NOMO-1 treated with dmso at 0.1 percent for 144 hours (cell line): ENCODE data around the gene FAM171A2.
A peak's percentile ranks its signal among the peaks of the same experiment; 100 is the strongest.
"Not testable (repeated sequence)": the region's sequence is repeated elsewhere in the genome, so short reads cannot be mapped to it uniquely, and the experiment has no call there.

ENCODE experiments used
- DNase-seq: peaks from one replicate; lab custom pipeline; 2025; ENCODE audit not compliant: unreplicated experiment; lab: John Stamatoyannopoulos, UW

The FAM171A2 gene

DNA sequence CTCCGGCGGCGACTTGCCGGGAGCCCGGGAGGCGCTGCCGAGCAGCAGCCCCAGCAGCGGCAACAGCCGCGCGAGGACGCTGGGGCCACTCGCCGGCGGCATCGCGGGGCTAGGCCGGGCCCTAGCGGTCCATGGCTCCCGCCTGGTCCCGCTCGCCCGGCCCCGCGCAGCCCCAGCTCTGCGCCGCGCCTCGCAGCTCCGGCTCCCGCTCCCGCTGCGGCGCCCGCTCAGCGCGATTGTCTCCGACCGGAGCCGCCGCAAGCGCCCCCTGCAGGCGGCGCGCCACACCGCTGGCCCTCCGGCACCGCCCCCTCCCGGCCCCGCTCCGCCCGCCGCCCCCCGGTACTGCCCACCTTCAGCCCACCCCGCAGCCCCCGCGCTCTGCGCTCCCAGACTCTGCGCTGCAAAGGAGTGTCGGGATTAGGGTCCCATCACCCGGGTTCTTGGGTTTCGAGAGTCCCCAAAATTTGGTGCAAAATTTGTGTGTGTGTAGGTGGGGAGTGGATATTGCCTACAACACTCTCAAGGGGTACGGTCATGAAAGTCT lies at the start of gene FAM171A2:
TSS of gene FAM171A2 (minus strand) at position 241 of the 547 bp plus-strand sequence. CDS start at position 102, 139 bp downstream.
- peak; percentile 26 for DNase-seq

DNA sequence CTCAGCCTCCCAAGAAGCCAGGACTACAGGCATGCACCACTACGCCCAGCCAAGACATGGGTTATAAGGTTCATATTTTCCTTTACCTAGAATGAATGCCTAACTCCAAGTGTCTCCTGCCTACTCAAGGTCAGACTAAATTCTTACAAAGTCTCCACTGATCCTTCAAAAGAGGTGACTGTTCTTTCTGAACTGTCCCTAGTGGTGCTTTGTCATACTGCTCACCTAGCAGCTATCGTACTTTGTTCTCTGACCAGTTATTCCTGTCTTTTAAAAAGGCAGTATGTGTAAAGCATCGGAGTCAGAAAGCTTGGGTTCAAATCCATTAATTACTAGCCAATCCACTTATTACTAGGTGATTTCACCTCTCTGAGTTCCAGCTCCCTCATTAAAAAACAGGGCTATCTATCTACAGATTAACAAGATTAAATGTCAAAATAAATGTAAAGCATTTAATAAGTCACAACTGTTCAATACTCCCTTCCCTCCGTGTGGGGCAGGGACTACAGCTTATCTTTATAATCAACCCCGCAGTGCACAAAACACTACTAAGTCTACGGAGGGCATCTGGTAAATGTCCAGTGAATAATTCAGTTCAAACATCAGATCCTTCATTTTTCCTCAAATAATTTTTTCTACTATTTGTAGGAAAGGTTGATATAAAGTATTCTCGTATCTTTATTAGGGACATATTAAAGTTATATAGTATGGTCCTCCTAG lies 45.8 kb upstream of the FAM171A2 start:
- no peak for DNase-seq

DNA sequence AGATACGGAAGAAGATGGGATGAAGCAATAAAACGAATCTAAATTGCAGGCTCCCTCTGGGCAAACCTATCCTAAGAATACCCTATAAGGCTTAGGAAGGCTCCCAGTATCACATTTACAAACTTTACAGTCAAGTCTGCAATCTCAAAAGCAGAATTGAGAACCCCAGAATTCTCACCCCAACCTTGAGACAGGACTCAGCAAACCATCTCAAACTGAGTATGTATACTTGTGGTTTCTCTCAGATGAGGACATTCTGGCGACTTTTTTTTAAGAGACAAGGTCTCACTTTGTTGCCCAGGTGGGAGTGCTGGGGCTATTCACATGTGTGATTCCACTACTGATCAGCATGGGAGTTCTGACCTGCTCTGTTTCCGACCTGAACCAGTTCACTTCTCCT lies 45.1 kb upstream of the FAM171A2 start:
- DNase-seq, result no peak

DNA sequence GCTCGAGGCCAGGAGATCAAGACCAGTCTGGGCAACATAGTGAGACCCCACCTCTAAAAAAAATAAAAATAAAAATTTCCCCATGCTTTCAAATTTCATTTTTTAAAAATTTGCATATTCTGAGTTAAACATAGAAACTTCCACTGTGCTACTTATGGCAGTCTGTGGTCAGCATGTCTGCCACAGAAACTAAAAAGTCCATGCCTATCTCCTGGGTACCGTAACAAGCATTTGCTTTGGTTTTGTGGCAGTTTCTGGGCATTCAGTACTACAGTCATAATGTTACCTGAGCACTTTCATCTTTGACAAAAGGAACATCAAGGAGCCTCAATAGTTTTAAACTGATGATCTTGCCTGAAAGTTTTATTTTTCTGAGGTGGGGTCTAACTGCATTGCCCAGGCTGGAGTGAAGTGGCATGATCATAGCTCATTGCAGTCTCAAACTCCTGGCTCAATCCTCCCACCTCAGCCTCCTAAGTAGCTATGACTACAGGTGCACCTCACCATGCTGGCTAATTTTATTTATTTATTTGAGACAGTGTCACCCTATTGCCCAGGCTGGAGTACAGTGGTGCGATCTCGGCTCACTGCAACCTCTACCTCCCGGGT lies 39.0 kb upstream of the FAM171A2 start:
- no peak for DNase-seq

DNA sequence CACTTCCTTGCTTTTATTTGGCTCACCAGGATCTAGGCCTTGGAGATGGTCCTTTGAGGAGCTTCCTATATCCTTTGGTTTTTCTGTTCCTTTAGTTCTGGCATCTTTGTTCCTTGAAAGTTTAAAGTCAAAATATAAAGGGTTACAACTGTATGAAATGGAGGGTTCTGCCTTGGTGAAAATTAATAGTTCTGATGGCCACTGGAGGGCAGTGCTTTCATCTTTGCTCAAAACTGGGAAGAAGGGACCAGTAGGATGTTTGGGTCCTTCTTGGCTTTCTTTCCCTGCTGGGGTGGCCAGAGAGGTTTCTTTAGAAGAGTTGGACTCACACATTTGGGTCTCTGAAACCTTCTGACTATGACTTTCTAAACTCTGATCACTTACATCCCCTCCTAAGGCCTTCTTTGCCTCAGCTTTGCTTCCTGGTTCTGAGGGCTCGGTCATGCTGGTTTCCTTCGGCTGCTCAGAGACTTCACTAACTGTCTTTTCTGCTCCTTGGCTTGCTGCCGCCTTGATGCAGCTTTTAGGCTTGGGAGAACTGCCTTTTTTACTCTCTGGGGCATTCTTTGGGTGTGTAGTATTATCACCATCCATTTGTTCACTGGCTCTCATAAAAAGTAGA lies 36.7 kb upstream of the FAM171A2 start:
- no peak for DNase-seq

DNA sequence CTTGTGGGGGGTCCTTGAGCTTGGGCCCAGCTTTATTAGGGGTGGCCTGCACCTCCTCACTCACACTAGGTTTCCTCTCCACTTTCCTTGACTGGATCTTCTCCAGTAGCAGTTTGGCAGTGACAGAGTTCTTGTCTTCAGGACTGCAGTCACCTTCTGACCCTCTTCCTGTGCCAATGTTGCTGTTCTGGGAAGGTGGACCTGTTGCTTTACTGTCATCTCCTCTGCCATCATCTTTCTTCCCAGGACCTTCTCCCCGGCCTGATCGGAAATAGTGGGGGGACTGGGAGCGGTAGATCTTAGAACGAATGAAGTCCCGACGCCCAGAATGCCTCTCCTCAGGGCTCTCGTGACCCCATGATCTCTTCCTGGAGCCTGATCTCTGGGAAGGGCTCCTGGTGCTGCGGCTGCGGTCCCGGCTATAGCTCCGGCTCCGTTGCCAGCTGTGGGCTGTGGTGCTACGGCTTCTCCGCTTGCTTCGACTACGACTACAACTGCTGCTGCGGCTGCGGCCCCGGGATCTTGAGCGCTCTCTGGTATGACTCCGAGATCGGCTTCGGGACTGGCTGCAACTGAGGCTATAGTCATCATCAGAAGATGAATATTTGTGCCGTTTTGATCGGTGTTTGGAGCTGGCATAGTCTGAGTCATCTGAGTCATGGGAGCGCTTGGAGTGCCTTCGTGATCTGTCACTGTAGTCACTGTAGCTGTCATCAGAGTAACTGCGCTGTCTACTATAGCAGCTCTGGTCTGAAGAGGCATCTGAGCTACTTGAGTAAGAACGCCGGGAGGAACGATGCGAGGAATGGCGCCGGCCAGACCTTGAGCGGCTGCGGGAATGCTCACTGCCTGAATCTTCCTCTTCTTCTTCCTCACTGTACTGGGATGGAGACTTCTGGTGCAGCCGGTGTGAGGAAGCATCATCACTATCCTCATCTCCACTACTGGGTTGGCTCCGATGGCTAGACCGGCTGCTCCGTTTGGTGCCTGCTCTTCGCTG lies 35.3 kb upstream of the FAM171A2 start:
- no peak for DNase-seq

DNA sequence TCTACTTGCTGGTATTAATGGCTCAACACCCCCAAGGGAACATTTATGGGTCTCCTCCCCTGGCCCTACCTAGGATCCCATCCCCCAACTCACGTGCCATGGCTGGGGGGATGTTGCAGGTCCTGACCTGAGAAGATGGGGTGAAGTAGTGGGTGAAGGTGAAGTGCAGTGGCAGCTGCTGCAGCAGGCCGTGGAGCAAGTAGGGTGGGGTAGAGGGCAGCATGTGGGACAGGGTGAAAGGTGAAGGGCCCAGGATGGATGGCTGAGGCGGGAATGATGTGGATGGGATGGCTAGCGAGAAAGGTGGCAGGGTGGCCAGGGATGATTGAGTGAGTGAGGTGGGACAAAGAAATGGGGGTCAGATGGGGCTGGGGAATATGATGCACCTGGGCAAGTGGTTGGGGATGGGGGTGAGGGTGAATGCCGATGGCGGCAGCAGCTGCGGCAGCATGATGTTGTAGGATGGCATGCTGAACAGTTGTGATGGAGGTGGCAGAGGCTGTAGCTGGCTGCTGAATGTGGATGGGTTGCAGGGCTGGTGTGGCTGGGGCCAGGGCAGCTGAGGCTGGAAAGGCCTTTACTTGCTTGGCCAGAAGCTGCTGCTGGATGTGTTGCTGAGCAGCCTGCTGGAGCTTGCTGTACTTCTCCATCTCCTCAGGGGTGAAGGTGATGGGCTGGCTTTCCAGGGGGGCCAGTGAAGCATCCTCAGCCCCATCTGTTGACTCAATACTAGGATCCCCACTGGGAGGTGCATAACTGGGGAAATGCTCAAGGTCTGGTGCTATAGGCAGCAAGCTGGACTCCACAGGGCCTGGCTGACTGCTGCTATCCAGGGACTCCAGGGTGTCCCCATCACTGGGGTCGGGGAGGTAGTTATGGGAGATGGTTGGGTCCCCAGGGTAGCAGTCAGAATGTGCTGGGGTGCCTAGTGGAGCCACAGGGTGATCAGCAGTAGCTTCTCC lies 34.1 kb upstream of the FAM171A2 start:
- DNase-seq, result no peak

DNA sequence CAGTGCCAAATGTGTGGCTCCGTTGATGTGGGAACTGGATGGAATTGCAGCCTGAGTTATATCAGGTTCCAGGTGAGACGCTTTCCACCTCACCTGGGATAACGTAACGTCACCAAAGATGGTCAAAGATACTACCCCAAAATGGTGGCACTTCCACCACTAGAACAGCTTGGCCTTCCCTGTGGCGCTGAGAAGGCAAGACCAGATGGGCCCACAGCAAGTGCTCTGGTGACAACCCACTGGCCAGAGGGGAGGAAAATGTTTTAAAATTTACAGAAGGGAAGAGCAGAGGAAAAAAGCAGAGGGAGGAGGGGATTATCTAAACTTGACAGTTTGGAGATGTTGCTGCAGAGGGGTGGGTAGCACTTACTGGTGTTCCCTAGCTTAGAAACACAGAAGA lies 33.3 kb upstream of the FAM171A2 start:
- no peak for DNase-seq

DNA sequence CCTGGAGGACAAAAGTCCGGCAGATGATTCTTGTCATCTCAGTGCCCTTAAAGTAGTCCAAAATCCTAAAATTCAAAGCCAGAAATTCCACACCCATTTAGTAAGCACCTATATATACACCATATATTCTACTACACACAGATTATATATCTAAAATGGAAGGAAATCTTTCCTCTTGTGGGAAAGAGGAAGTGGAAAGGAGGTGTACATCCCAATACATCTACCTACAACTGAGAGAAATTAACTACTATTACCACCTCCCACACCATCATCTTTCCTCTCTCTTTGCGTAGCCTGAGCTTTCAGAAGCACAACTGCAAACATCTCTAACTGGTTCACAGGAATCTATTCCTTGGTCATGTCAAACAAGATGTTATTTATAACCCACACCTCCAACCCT lies 31.2 kb upstream of the FAM171A2 start:
- DNase-seq, result no peak

DNA sequence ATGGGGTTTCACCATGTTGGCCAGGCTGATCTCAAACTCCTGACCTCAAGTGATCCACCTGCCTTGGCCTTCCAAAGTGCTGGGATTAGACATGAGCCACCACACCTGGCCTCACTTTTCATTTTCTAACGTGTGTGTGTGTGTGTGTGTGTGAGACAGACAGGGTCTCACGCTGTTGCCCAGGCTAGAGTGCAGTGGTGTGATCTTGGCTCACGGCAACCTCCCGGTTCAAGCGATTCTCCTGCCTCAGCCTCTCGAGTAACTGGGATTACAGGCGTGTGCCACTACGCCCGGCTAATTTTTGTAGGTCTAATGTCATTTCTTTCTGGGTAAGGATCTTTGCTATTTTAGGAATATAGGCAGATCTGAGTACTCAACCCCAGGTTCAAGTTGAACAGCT lies 30.5 kb upstream of the FAM171A2 start:
- DNase-seq, result not testable (repeated sequence)

DNA sequence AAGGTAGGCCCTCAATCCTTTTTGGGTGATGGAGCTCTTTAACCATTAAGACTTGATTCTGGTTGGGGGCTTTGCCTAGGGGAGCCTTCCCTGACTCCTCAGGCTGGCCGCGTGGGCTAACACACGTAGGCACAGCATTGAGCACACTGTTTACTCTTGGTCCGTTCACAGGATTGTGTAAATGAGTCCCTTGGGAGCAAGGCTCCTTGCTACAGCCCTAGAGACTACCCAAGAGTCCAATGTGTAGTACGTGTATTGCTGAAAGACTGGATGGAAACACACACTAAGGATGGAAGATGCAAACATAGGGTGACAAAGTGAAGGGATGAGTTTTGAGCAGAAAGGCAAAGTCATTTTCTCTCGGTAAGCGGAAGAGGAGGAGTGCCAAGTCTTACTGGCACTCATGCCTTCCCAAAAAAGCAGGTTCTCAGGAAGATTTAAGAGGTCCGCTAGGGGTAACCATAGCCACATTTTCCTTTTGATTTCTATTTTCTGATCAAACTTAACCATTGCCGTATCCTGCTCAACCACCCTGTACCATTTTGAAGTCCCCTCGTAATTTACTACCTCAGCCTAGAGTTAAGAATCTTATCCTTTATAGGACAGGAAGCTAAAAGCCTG lies 26.7 kb upstream of the FAM171A2 start:
- DNase-seq, result no peak

DNA sequence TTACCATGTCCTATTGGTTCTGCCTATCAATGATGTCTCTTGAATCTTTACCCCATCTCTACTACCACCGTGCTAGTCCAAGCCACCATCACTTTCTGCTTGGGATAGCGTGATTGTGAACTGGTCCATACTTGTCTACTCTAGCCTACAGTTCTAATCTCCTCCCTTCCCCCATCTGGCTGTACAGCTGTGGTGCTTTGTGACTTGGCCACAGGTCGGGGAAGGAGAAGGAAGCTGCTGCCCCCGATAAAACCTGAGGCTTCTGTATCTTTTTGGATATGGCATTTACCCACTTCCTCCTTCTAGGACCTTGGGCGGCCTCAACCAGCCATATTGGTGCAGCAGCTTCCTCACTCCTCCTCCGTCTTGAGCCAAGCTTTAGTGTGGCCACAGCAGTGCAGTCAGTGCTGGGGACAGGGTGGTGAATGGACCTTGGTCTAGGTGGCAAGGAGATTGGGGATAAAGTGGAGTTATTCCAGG lies 26.1 kb upstream of the FAM171A2 start:
- peak; percentile 71 for DNase-seq

DNA sequence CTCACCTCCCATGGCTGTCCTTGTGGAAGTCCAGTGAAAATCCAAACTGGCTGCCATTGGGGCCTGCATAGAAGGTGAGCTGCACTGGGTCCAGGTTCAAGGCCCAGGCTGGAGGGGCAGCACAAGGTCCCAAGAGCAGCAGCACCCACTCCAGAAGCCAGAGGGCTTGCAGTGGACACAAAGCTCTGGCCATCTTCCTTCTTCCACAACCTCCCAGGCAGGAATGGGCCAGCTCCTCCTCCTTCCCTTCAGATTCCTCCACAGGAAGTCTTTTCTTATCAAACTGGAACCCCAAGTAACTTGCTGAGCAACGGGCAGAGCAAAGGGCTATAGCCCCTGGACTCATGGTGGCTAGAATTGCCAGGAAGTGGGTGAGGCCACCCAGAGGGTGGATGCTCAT lies 25.6 kb upstream of the FAM171A2 start, which contains the start of gene ITGA2B:
TSS of gene ITGA2B (minus strand) at position 369 of the 400 bp plus-strand sequence. CDS start at position 193, 176 bp downstream.
- no peak for DNase-seq

DNA sequence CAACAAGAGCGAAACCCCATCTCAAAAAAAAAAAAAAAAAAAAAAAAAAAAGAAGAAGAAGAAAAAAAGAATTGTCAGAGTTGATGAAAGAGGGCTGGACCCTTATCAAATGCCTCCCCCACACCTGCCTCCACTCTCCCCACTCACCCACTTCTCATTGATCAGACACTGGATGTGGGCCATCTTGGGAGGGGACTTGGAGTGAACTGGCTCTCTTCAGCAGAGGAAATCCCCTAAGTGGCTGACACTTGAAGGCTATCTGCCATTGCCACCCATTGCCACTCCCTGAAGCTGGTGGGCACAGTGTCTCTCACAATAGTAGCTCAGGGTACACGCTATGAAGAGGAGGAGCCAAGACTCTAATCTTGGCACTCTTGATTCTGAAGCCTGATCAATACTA lies 24.2 kb upstream of the FAM171A2 start:
- no peak for DNase-seq

DNA sequence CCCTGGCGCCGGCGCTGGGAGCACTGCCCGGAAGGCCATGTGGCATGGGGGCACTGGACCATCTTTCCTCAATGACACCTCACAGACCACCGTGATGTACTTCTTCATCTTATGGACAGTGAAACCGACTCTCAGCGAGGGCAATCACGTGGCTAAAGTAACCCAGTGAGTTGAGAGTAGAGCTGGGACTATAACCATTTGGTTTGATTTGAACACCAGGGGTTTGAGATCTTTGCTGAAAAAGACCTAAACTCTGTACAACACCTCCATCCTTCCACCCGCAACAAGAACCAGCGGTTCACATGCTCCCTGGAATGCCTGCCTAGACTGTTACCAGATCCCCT lies 22.5 kb upstream of the FAM171A2 start:
- DNase-seq, result no peak

DNA sequence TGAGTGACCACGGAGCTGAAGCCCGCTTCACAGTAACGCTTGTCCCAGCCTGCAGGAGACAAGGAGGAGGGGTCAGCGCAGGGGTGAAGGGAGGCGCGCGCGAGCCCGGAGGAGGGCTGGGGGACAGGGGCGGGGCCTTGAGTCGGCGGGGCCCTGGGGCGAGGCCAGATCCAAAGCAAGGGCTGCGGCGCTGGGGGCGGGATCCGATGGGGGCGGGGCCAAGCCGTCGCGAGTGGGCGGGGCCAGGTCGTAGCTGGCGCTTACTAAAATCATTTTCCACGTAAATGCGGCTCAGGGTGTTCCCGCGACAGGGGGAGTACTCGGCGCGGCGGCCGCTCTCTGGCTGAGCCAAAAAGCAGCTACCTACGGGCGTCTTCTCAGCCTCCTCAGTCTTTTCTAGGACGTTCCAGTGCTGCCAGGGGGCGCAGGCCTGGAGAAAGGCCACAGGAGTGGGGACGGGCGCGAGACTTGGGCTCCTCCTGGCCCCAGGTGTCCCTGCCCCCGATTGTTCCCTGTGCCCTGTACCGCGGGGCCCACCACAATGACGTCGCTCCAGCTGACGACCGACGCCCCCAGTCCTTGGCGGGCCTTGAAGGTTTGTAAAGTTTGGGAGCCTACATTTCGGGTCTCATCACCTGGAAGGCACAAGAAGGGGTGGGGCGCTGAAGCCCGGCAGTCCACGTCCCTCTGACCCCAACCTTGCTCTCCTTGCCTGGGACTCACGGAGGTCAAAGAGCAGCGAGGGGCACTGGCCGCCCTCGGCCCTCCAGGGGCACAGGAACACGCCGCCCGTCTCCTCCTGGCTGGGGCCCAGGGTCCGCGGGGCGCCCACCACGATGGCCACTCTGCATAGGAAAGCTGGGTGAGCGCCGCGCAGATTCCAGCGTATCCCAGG lies 21.9 kb upstream of the FAM171A2 start:
- peak; percentile 78 for DNase-seq

DNA sequence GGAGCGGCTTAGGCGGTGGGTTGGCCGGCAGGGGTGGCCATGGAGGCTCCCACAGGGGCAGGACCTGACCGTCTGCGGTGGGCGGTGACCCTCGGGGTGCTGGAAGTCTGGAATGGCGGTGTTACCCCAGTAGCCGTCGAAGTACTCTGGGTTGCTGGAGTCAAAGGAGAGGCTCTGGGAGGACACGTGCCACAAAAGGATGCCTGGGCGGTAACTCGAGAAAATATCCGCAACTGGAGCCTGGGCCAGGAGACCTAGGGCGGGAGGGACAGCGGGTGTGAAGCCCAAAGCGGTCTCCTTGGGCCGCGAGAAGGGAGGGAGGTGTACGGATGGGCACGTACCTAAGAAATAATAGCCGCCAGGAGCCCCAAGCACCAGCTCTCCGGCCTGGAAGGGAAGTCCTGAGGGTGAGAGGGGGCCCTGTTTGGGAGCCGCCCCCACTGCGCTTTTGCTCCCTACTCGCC lies 21.2 kb upstream of the FAM171A2 start:
- no peak for DNase-seq

DNA sequence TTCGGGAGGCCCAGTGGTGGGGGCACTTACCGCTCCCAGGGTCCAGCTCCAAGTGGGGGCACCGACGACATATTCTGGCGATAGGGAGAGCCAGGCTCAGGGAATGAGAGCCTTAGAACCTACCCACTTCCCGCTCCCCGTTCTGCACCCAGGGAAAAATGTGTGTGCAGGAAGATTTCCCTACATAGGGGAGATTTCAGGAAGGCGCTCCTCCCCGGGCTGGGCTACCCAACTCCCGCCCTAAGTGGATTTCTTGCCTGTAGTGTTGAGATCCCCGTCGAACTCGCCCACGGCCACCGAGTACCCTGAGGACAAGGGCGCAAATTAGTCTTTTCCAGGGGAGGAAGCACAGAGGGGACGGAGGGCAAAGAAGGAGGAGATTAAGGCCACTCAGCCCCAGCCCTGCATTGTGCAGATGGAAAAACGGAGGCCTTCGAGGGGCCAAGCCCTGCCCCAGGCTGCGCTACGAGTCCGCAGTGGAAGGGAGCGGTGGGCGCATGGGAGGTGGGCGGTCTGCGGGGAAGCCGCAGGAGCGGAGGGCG lies 20.7 kb upstream of the FAM171A2 start:
- no peak for DNase-seq
